NT2/D1 (cell line): ENCODE results near the gene CFAP58.

Source experiments
- DNase-seq: peaks from one replicate; pipeline ENCODE4 v3.0.0-alpha.2; 2011; ENCODE audit warnings: low read depth, low spot score
- H3K27me3 ChIP-seq: 2 replicates; pipeline ENCODE4 v1.6.0; 2011; ENCODE audit warnings: mild to moderate bottlenecking; ENCODE audit not compliant: insufficient read length, insufficient read depth
- H3K36me3 ChIP-seq: 2 replicates; pipeline ENCODE4 v1.6.1; 2011; ENCODE audit warnings: mild to moderate bottlenecking, low read length, mixed read lengths; ENCODE audit not compliant: insufficient read depth, insufficient read length
- H3K4me1 ChIP-seq: 2 replicates; pipeline ENCODE4 v1.5.1; 2011; ENCODE audit not compliant: insufficient read depth, insufficient read length
- H3K4me3 ChIP-seq: 2 replicates; pipeline ENCODE4 v1.5.1; 2011; ENCODE audit warnings: low read depth; ENCODE audit not compliant: insufficient read length
- H3K9ac ChIP-seq: 2 replicates; pipeline ENCODE4 v1.6.0; 2011; ENCODE audit warnings: low read depth; ENCODE audit not compliant: insufficient read length
- H3K9me3 ChIP-seq: 2 replicates; pipeline ENCODE4 v1.5.1; 2011; ENCODE audit warnings: mild to moderate bottlenecking, low read length; ENCODE audit not compliant: insufficient read depth
- SUZ12 ChIP-seq: IDR thresholded peaks from 2 replicates; pipeline ENCODE4 v1.6.1; 2011; ENCODE audit not compliant: insufficient read length, insufficient read depth; ENCODE audit errors: extremely low read depth
- YY1 ChIP-seq: IDR thresholded peaks from 2 replicates; pipeline ENCODE4 v1.6.1; 2011; ENCODE audit not compliant: insufficient read length, insufficient read depth
- ZNF274 ChIP-seq: IDR thresholded peaks from 2 replicates; pipeline ENCODE4 v1.6.1; 2011; ENCODE audit warnings: mild to moderate bottlenecking, low read depth, low read length

CFAP58 gene

DNA sequence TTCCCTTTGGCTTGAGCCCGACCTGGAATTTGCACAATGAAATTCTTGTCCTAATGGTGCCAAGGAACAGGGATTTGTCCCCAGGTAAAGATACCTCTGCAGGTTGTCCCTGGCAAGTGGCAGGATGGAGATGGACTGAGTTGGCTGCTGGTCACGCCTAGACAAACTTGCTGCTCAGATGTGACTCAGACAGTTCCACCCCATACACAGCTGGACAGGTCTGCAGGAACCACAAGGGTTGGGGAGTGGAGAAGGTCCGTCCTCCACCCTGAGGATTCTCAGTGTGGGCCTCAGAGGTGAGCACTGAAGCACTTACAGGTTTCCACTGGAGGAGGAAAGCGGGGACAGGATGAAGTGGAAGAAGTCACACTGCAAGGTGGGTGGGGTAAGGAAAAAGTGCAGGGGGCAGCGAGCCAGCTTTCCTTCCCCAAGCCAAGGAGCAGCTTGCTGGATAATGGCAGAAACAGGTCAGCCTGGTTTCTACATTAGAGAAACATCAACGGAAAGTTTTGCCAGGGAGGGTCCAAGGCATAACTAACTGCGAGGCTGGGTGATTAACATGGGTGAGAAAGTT is 35.8 kb upstream of the CFAP58 start:
- DNase-seq: no peak
- Histone ChIP-seq H3K4me3 (no peak overlapping the region), H3K27me3 (no peaks in the 10 kb centered on the region), H3K4me1 (peaks cover 10% of the 10 kb centered on the region), H3K9me3 (no peaks in the 10 kb centered on the region), H3K36me3 (peaks cover 43% of the 10 kb centered on the region), H3K9ac (no peak overlapping the region)
- TF ChIP-seq SUZ12: no peak
- TF ChIP-seq ZNF274: no peak
- TF ChIP-seq YY1: no peak

DNA sequence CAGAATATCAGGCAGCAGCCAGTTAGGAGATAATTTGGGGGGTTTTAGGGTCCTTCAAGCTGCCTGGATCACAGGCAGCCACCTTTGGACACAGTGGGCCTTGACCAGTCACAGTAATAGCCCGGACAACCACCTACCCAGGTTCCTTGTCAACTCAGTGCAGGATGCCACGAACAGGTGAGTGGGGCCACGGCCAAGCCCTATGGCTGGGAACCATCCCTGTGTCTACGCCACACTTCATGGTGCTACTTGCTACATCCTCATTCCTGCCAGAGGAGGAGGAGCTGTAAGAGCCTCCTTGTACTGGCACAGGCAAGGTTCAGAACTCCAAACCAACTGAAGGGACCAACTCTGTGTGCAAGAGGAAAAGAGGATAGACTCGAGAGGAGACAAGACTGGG is 35.3 kb upstream of the CFAP58 start:
- H3K36me3 ChIP-seq: peaks cover 37% of the 10 kb centered on the region
- no peaks in the 10 kb centered on the region for H3K27me3 ChIP-seq
- H3K9ac ChIP-seq: no peak overlapping the region
- no peaks in the 10 kb centered on the region for H3K9me3 ChIP-seq
- TF ChIP-seq YY1 (no peak), SUZ12 (no peak), ZNF274 (no peak)
- DNase-seq: no peak
- H3K4me3 ChIP-seq: no peak overlapping the region
- H3K4me1 ChIP-seq: peaks cover 11% of the 10 kb centered on the region

DNA sequence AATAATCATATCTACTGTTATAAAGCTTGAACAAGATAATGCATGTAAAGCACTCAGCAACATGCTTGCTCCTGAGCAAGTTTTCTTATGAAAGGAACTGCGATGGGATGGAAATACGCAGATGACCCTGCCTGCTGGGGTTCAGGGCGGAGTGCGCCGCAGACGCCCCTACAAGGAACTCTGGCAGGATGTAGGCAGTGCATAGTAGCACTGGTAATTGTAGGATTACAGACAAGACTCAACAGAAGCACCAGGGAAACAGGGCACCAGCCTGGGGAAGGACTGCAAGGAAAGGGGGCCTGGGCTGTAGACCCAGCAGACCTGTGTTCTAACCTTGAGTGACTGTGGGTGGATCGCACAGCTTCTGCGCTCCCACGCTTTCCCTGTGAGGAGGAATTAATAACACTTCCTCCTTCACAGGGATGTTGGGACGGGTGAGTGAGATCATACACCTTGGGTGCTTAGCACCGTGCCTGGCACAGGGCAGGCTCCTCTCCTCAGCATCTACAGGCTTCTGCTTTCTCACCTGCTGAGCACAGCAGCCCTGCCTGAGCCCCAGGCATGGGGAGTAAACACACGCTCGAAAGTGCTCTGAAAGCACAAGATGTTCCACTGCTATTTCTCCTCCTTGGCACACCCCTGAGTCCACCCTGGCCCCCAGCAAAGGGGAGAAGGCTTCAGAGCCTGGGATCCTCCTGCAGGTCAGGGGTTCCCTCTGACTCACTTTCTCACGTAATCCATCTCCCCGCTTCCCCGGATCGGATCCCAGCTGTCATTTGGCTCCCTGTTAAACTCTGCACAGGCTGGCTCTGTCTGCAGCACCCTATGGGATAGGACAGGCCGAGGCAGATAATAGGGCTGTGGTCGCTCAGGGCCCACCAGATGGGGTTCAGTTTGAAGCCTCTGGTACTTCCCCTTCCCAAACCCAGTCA is 34.6 kb upstream of the CFAP58 start:
- Histone ChIP-seq H3K4me1 (peaks cover 13% of the 10 kb centered on the region), H3K4me3 (no peak overlapping the region), H3K27me3 (no peaks in the 10 kb centered on the region), H3K9me3 (no peaks in the 10 kb centered on the region), H3K9ac (no peak overlapping the region), H3K36me3 (peaks cover 35% of the 10 kb centered on the region)
- no peak for DNase-seq
- no peak for TF ChIP-seq YY1
- TF ChIP-seq SUZ12: no peak
- TF ChIP-seq ZNF274: no peak

DNA sequence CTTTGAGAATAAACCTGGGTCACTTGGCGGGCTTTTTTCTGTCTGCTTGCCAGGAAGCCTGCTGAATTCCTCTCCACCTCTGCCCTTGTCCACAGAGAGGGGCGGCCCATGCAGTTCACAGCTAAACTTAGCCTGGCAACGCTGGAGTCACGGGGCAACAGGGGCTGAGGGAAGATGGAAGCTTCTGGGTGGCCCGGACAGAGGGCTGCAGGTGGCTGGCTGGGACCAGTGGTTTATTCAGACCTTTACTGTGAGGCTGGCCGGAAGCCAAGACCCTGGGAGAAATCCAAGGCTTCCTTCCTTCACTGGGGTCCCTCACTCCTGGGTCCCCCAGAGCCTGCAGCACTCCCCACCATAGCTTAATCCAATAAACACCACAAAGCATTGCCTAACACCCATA is 32.4 kb upstream of the CFAP58 start:
- H3K4me3 ChIP-seq: no peak overlapping the region
- peaks cover 32% of the 10 kb centered on the region for H3K36me3 ChIP-seq
- H3K27me3 ChIP-seq: no peaks in the 10 kb centered on the region
- TF ChIP-seq SUZ12: no peak
- TF ChIP-seq ZNF274: no peak
- no peak for TF ChIP-seq YY1
- H3K9me3 ChIP-seq: no peaks in the 10 kb centered on the region
- no peak overlapping the region for H3K9ac ChIP-seq
- no peak for DNase-seq
- H3K4me1 ChIP-seq: peaks cover 17% of the 10 kb centered on the region

DNA sequence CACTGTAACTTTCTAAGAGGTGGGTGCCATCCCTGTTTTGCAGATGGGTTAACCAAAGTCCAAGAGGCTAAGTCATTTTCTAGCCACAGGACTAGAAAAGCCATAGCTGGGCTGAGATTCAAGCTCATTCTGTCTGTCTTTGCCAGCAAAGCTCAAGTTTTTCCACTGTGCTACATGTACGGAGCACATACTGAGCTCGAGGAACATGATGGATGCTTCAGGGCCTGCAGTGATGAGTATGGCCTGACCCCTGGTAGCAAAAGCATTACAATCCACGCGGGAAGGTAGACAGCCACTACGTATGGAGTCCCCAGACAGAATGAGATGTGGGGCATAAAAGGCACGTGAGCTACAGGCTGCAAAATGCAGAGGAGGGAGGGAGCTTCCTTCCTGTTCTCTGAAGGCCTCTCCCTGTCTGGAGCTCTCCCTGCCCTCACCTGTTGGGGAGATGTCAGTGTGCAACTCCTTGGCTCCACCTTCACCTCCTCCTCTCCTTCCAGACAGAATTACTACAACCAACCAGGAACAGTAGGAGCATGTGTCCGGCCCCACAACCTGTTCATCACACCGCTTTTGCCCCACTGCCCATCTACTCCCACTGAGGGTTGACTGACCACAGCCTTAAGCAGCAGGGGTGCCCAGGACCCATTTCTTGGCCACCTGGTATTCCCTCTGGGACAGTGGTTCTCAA is 31.8 kb upstream of the CFAP58 start:
- no peak for DNase-seq
- peaks cover 19% of the 10 kb centered on the region for H3K4me1 ChIP-seq

DNA sequence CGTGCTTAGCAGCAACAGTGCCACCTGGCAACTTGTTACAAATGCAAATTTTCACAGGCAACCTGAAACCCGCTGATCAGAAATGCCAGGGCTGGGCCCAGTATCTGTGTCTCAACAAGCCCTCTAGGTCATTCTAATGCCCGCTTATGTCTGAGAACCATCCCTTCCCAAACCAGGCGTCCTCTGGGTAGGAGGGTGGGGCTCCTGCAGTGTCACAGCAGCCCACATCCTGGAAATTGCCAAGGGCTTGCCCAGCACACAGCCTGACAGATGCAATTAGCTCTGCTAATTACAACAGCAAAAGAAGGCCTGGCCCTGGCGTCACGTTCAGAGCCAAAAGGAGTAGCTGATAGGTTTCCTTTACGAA is 31.2 kb upstream of the CFAP58 start:
- no peak overlapping the region for H3K9ac ChIP-seq
- H3K9me3 ChIP-seq: no peaks in the 10 kb centered on the region
- DNase-seq: no peak

More for the DNA sequence above, 31.8 kb upstream of the CFAP58 start:
- peaks cover 33% of the 10 kb centered on the region for H3K36me3 ChIP-seq
- no peak overlapping the region for H3K4me3 ChIP-seq
- no peak overlapping the region for H3K9ac ChIP-seq
- no peak for TF ChIP-seq ZNF274
- TF ChIP-seq SUZ12: no peak
- no peak for TF ChIP-seq YY1
- H3K27me3 ChIP-seq: no peaks in the 10 kb centered on the region
- no peaks in the 10 kb centered on the region for H3K9me3 ChIP-seq

DNA sequence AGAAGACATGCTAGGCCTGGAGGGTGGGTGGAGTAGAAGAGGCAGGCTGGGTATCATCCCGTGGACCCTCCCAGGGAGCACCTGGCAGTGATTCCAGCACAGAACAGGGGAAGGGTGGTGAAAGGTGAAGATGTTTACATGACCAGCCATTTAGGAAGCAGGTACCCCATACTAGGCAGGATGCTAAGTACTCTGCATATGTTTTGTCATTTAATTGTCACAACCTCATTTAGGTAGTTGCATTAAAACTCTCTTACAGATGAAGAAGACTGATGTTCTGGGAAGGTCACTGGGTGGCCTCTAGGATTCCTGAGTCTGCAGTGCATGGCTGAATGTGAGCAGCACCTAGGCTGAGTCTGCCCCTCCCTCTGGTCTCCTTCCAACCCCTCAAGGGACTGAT is 30.5 kb upstream of the CFAP58 start:
- TF ChIP-seq YY1 (no peak), ZNF274 (no peak), SUZ12 (no peak)
- Histone ChIP-seq H3K27me3 (no peaks in the 10 kb centered on the region), H3K9me3 (no peaks in the 10 kb centered on the region), H3K36me3 (peaks cover 33% of the 10 kb centered on the region), H3K4me3 (no peak overlapping the region), H3K4me1 (peaks cover 28% of the 10 kb centered on the region), H3K9ac (no peak overlapping the region)
- DNase-seq: no peak

More for the DNA sequence above, 31.2 kb upstream of the CFAP58 start:
- H3K27me3 ChIP-seq: no peaks in the 10 kb centered on the region
- H3K36me3 ChIP-seq: peaks cover 33% of the 10 kb centered on the region
- no peak overlapping the region for H3K4me3 ChIP-seq
- peaks cover 21% of the 10 kb centered on the region for H3K4me1 ChIP-seq
- no peak for TF ChIP-seq SUZ12
- TF ChIP-seq ZNF274: no peak
- no peak for TF ChIP-seq YY1
